Fibroblast of the aortic adventitia (primary cell): ENCODE measurements around the gene PARN. TPM values are rescaled to one million over a fixed set of nuclear protein-coding genes. Genes with fewer than 3 reads are reported as not detected.
"Not testable (repeated sequence)": the region's sequence is repeated elsewhere in the genome, so short reads cannot be mapped to it uniquely, and the experiment has no call there.

Source experiments
- DNase-seq: peaks from one replicate; pipeline ENCODE4 v3.0.0-alpha.2; 2010; ENCODE audit warnings: low read depth
- H3K4me3 ChIP-seq: 2 replicates; pipeline ENCODE4 v1.5.1; 2011; ENCODE audit warnings: low read depth, mild to moderate bottlenecking, control low read depth, low read length, moderate library complexity
- total RNA-seq: library from RNA; depleted of rRNA; stranded (reverse); fragments of >200 nt; gene quantifications from 2 replicates; pipeline ENCODE4 v1.2.3, GENCODE V29; 2012; ENCODE audit warnings: low replicate concordance
- TF ChIP-seq, protein P1 (sequence below): IDR thresholded peaks from 2 replicates; pipeline ENCODE4 v1.5.1; 2011; ENCODE audit warnings: mild to moderate bottlenecking, low read length, control low read depth, inconsistent platforms; ENCODE audit not compliant: insufficient read depth

Gene PARN
- total RNA-seq, 1 donor = 37.2 TPM

DNA sequence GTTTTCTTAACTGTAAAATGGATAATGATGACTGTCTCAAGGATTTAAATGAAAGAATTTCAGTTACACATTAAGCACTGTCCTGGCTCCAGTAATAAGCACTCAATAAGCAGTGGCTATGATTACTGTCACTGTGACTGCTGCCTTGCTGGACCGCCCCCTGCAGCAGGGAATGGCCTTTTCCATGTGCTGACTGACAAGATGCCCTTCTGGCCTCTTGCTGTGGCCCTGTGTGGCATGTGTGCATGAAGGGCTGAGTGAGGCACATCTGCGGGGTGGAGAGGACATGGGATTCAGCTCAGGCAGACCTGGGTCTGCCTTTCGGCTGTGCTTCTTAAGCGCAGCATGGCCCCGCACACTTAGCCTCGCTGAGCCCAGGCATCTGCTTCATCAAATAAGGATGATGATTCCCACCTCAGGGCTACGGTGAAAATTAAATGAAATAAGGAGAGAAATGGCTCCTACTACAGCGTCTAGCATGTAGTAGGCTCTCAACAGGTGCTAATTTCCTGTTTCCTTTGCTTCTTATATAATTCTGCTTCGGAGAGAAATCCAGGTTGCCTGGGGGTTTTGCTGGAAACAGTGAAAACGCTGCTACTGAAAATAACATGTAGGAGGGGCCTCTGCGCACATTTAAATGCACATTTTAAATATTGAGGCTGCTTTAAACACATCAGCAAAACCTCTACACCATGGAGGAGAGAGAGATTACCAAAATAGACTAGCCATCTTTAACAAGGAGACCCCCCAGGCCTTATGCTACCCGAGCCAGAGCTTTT, 183.9 kb downstream of the PARN start:
- DNase-seq = no peak
- TF ChIP-seq, protein P1, sequence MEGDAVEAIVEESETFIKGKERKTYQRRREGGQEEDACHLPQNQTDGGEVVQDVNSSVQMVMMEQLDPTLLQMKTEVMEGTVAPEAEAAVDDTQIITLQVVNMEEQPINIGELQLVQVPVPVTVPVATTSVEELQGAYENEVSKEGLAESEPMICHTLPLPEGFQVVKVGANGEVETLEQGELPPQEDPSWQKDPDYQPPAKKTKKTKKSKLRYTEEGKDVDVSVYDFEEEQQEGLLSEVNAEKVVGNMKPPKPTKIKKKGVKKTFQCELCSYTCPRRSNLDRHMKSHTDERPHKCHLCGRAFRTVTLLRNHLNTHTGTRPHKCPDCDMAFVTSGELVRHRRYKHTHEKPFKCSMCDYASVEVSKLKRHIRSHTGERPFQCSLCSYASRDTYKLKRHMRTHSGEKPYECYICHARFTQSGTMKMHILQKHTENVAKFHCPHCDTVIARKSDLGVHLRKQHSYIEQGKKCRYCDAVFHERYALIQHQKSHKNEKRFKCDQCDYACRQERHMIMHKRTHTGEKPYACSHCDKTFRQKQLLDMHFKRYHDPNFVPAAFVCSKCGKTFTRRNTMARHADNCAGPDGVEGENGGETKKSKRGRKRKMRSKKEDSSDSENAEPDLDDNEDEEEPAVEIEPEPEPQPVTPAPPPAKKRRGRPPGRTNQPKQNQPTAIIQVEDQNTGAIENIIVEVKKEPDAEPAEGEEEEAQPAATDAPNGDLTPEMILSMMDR = no peak
- H3K4me3 ChIP-seq = no peak overlapping the region

DNA sequence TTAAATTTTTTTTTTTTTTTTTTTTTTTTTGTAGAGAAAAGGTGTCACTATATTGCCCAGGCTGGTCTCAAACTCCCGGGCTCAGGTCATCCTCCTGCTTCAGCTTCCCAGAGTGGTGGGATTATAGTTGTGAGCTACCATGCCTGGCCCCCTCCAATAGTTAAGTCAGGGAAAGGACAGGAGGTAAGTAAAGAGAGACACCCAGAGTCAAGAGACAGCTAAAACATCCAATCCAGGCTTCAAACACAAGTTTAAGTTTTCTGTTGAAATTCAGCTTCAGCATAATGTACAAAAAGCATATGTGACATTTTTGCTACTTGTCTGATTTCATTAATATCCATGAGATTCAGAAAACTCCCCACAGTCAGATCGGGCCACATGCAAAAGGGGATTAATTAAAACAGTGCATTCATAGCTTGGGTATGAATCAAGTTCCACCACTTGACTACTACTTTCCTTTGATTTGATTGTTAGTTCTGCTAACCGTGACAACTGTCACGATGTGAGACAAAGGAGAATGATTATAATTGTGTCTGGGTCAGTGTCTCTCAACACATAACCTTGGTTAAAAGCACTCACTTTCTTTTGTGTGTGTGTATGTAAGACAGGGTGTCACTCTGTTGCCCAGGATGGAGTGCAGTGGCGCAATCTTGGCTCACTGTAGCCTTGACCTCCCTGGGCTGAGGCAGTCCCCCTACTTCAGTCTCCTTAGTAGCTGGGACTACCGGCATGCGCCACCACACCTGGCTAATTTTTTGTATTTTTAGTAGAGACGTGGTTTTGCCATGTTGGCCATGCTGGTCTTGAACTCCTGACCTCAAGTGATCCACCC, 184.9 kb downstream of the PARN start:
- DNase-seq = no peak
- TF ChIP-seq, protein P1 = no peak
- H3K4me3 ChIP-seq = no peak overlapping the region

DNA sequence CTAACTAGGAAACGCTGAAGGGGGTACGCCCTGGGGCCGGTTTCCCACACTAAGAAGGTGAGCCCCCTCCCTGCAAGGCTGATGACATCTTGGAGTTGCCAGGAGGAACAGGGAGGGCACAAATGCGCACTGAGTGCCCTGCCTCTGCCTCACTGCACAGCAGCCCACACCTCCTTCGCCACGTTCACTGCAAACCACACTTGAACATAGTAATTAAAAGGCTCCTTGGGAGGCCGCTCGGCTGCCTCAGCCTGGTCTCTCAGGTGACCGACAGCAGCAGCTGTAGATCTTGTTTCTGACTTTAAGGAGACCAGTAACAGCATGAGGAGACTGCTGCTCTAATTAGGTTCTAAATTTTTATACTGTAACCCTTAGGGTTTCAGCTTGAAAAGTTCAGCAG, 188.5 kb downstream of the PARN start:
- DNase-seq, H3K4me3 ChIP-seq: not testable (repeated sequence)

DNA sequence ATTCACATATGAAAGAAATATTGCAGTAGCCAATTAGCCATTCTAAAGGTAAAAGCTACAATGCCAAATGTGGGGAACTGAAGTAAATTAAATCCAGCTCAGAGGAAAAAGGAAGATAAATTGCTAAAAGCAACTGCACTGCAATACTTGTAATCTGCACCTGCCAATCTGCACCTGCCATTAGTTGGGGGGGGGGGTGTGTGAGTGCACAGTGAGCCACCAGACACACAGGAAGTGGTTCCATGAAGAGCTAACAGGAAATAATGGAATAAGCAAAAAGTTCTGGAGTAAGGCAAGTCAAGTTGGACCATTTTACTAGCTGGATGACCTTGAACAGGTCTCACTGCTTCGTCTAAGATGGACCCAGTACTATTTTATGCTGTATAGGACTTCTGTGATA, 191.8 kb downstream of the PARN start:
- TF ChIP-seq, protein P1 = no peak
- no peak for DNase-seq
- no peak overlapping the region for H3K4me3 ChIP-seq

DNA sequence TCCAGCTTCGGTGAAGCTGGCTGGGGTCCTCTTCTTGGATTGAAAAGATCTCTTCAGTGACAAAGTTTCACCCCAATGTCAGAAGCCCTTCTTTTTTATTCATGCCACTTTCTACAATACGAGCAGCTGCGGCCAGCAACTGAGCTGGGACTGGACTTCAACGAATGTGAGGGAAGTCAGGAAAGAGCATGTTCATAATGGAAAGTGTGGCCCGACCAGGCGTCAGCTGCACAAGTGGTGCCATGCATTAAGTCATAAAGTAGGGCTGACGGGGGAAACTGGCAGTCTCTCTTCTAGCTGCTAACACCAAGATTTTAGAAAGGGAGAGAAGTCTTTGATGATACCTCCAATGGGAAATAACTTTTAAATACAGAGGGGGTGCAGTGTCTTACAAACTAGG, 192.6 kb downstream of the PARN start:
- DNase-seq = no peak
- H3K4me3 ChIP-seq = no peak overlapping the region
- TF ChIP-seq, protein P1 = no peak

DNA sequence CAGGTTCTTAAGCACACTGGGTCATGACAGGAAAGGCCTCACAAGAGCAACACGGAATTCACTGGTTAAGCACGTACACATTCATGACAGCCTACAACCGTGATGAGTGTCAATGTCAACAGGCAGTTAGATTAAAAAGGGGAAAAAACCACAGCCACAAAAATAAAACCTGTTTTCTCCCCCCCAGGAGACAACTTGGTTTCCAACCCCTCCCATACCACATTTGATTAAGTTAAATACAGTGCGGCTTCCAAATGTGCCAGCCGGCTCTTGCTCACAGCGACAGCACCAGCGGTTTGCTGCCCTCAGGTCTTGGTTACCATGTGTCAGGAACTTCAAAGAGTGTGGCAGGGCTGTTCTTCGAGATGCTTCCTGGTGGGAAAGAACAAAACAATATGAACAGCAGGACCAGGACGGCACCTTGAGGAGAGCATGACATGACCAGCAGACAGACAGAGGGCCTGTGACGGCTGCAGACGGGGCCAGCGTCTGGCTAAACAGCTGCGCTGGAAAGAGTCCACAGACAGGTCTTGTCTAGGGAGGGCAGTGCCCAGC, 193.6 kb downstream of the PARN start:
- H3K4me3 ChIP-seq = no peak overlapping the region
- TF ChIP-seq, protein P1 = no peak
- no peak for DNase-seq

DNA sequence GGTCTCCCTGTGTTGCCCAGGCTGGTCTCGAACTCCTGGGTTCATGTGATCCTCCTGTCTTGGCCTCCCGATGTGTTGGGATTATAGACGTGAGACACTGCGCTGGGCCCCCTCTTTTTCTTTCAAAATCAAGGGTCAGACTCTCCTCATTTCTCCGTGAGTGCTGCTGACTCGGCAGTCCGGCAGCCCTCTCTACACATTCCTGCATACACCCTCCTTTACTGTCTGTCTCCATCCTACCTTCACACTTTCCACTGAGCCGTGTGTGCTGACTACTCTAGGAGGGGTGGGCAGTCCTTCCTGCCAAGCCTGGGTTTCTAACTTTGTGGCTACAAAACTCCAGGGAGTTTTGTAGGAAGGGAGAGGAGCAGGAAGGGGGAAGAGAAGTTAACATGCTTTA, 195.2 kb downstream of the PARN start:
- TF ChIP-seq, protein P1 = no peak
- H3K4me3 ChIP-seq = no peak overlapping the region
- no peak for DNase-seq

DNA sequence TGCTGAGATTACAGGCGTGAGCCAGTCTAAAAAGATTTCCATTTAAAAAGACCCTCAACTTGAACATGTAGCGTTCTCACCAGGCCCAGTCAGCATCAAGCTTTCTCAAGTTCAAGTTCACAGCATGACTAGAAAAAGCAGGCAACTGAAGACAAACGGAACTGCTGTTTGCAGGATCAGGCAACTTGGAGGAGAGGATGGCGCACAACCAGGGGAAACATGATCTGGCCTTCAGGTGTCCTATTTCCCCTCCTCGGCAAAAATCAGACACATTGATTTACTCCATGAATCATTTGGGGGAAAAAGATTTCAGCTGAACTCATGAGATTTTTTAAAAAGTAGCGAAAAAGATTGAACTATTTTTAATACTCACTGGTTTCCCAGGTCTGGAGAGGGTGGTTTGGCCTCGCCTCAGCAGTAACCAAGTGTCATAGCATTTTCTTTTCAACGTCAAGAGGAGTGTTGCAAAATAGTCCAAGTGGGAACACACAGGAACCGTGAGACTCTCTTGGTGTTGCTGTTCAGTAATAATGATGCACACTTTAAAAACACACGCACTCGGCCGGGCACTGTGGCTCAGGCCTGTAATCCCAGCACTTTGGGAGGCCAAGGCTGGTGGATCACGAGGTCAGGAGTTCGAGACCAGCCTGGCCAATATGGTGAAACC, 201.0 kb downstream of the PARN start:
- H3K4me3 ChIP-seq, DNase-seq: not testable (repeated sequence)
